NCI-H1694 treated with DMSO at 0.1 percent for 48 hours (cell line): Measurements from ENCODE around the gene TMIGD1.
"Not testable (repeated sequence)": the region's sequence is repeated elsewhere in the genome, so short reads cannot be mapped to it uniquely, and the experiment has no call there.

Experiments used
- DNase-seq: peaks from one replicate; lab custom pipeline; 2025; lab: John Stamatoyannopoulos, UW

Gene TMIGD1

GRCh38 chr17:30358055-30358760, 24.4 kb upstream of the TMIGD1 start:
- DNase-seq = no peak

GRCh38 chr17:30357476-30357875, 23.6 kb upstream of the TMIGD1 start:
- DNase-seq = no peak

- DNase-seq = no peak
Observed at GRCh38 chr17:30354701-30355100, 20.8 kb upstream of the TMIGD1 start.

- DNase-seq = no peak
Observed at GRCh38 chr17:30352240-30352814, 18.5 kb upstream of the TMIGD1 start.

- no peak for DNase-seq
Observed at GRCh38 chr17:30351735-30352134, 17.9 kb upstream of the TMIGD1 start.

- DNase-seq = not testable (repeated sequence)
Observed at GRCh38 chr17:30351263-30351662, 17.4 kb upstream of the TMIGD1 start.

GRCh38 chr17:30349252-30349651, 15.4 kb upstream of the TMIGD1 start:
- no peak for DNase-seq

GRCh38 chr17:30347488-30347887, 13.6 kb upstream of the TMIGD1 start:
- DNase-seq = no peak

- no peak for DNase-seq
Observed at GRCh38 chr17:30346221-30346795, 12.5 kb upstream of the TMIGD1 start.

GRCh38 chr17:30345527-30346075, 11.7 kb upstream of the TMIGD1 start:
- DNase-seq = no peak

GRCh38 chr17:30345089-30345433, 11.2 kb upstream of the TMIGD1 start:
- no peak for DNase-seq

GRCh38 chr17:30344283-30345088, 10.6 kb upstream of the TMIGD1 start:
- DNase-seq = peak; percentile 14

- no peak for DNase-seq
Observed at GRCh38 chr17:30343796-30344195, 9.9 kb upstream of the TMIGD1 start.

GRCh38 chr17:30343244-30343643, 9.4 kb upstream of the TMIGD1 start:
- not testable (repeated sequence) for DNase-seq

GRCh38 chr17:30341703-30342249, 7.9 kb upstream of the TMIGD1 start:
- DNase-seq = no peak

- no peak for DNase-seq
Observed at GRCh38 chr17:30340801-30341356, 7.0 kb upstream of the TMIGD1 start.

- DNase-seq = no peak
Observed at GRCh38 chr17:30339086-30339485, 5.2 kb upstream of the TMIGD1 start.

- no peak for DNase-seq
Observed at GRCh38 chr17:30337393-30337999, 3.6 kb upstream of the TMIGD1 start.

GRCh38 chr17:30336369-30337171, 2.7 kb upstream of the TMIGD1 start:
- peak; percentile 96 for DNase-seq

GRCh38 chr17:30334421-30334820, 564 bp upstream of the TMIGD1 start:
- no peak for DNase-seq
